Measurements from ENCODE around the gene NUP210. TPM values are rescaled to one million over a fixed set of nuclear protein-coding genes. Genes with fewer than 3 reads are reported as not detected.

The NUP210 gene
- total and polyA plus RNA-seq, 2 of the 13 experiments (the other 11 are each of a cell fraction or from before 2014, with no cell fraction given), result 31.6 to 35.2 TPM

DNA sequence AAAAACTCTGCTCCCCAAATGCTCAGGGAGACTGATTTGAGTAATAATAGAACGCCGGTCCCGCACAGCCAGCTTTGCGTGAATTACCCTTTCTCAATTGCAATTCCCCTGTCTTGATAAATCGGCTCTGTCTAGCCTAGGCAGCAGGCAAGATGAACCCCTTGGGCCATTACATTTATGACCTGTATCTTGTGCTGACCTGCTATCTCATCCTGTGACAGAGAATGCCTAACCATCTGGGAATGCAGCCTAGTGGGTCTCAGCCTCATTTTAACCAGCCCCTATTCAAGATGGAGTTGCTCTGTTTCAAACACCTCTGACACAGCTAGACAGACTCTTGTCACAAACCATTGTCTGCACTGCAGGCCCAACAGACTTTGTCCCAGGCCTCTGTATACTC, 13.8 kb upstream of the NUP210 start (continued):
- TF ChIP-seq, protein P1, sequence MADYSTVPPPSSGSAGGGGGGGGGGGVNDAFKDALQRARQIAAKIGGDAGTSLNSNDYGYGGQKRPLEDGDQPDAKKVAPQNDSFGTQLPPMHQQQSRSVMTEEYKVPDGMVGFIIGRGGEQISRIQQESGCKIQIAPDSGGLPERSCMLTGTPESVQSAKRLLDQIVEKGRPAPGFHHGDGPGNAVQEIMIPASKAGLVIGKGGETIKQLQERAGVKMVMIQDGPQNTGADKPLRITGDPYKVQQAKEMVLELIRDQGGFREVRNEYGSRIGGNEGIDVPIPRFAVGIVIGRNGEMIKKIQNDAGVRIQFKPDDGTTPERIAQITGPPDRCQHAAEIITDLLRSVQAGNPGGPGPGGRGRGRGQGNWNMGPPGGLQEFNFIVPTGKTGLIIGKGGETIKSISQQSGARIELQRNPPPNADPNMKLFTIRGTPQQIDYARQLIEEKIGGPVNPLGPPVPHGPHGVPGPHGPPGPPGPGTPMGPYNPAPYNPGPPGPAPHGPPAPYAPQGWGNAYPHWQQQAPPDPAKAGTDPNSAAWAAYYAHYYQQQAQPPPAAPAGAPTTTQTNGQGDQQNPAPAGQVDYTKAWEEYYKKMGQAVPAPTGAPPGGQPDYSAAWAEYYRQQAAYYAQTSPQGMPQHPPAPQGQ (CRISPR knock-in tag; IDR thresholded peaks at IDR 0.05; ENCODE audit: borderline replicate concordance), result no peak
- no peak for TF ChIP-seq NR1H2 (CRISPR knock-in tag; IDR thresholded peaks at IDR 0.05; ENCODE audit: borderline replicate concordance, low read depth)

DNA sequence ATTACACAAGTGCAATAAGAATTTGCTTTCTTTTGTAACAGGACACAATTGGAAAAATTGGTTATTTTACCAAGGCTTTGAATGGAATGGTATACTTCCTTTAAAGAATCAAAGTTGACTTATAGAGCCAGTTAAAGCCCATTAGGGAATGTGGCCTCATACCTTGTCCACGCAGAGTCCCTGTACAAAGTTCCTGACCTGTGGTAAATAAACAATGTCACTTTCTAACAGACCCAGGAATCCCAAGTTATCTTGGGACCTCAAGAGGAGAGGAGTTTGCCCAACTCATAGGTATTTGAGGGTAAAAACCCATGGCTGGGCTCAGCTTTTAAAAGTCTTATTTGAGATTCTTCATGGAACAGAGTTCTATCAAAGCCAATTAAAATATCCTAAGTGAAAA, 12.0 kb upstream of the NUP210 start:
- Histone ChIP-seq H3K36me3 (replicated peaks in 1 of 2; ENCODE audit: control insufficient read depth in 1 of 2, insufficient read depth in 2 of 2, low read length in 2 of 2) (no peaks in the 10 kb centered on the region), H3K4me1 (ENCODE audit: insufficient read depth, low read length) (peaks cover 53% of the 10 kb centered on the region), H2AFZ (ENCODE audit: low read length) (no peak overlapping the region), H3K4me3 (replicated peaks in 1 of 3; ENCODE audit: insufficient read depth in 1 of 3, low read depth in 2 of 3, low read length in 3 of 3) (no peak overlapping the region), H4K20me1 (ENCODE audit: insufficient read depth, low read length) (no peaks in the 10 kb centered on the region), H3K79me2 (ENCODE audit: insufficient read depth, low read length) (no peaks in the 10 kb centered on the region), H3K9me3 (ENCODE audit: low read length) (no peaks in the 10 kb centered on the region), H3K27me3 (ENCODE audit: control insufficient read depth in 1 of 2, insufficient read depth in 2 of 2, low read length in 2 of 2) (no peaks in the 10 kb centered on the region), H3K9ac (ENCODE audit: insufficient read depth, low read depth, low read length) (no peak overlapping the region), H3K4me2 (ENCODE audit: low read depth, low read length) (peak overlapping the region; percentile 33; the same call in 1 of the 2 replicates), H3K27ac (ENCODE audit: extremely low read length, insufficient read depth, low read length) (no peak overlapping the region)
- in situ Hi-C loops (cut with HindIII; ENCODE audit: extremely low pct_ligation_motif_present, low pct_unique_long_range_greater_than_20kb), result no loop called here
- 0% methylated on average over 1 of the region's 1 CpG for WGBS (ENCODE audit: low lambda C conversion rate)
- no TSS peak for BruUV-seq (replicated peaks)
- ChIA-PET POLR2A (no interaction called here), CTCF (ENCODE audit: low intra/inter-chr PET ratio, low total read pairs) (no interaction called here)
- intact Hi-C loops (cut with micrococcal nuclease; ENCODE audit: unreplicated experiment), result no loop called here
- ATAC-seq (peak; percentile 72), FAIRE-seq (no peak), DNase-seq (ENCODE audit: low spot score) (peak; percentile 35)
- no peak for TF ChIP-seq DPF2 (CRISPR knock-in tag; IDR thresholded peaks at IDR 0.05; ENCODE audit: borderline replicate concordance, low read depth)
- TF ChIP-seq FOSL1 (CRISPR knock-in tag; IDR thresholded peaks at IDR 0.05; ENCODE audit: borderline replicate concordance), result no peak
- TF ChIP-seq, protein P2, sequence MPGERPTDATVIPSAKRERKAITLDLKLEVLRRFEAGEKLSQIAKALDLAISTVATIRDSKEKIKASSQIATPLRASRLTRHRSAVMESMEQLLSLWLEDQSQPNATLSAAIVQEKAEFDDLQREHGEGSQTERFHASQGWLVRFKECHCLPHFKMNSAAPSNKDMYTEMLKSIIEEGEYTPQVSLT (CRISPR knock-in tag; IDR thresholded peaks at IDR 0.05; ENCODE audit: borderline replicate concordance, low read depth), result no peak
- TF ChIP-seq BCL6 (CRISPR knock-in tag; IDR thresholded peaks at IDR 0.05), result peak; percentile 56; the same call in 1 of the 2 replicates
- peak; percentile 61 for TF ChIP-seq HNF4G (IDR thresholded peaks at IDR 0.05; ENCODE audit: borderline replicate concordance, low read depth, low read length)
- TF ChIP-seq HNF4G (CRISPR knock-in tag; IDR thresholded peaks at IDR 0.05; ENCODE audit: borderline replicate concordance, low read depth), result no peak
- TF ChIP-seq SIN3A (IDR thresholded peaks at IDR 0.05; ENCODE audit: borderline replicate concordance, low read depth, low read length), result no peak
- peak; percentile 17; the same call in 1 of the 2 replicates for TF ChIP-seq FOXO1 (CRISPR knock-in tag; IDR thresholded peaks at IDR 0.05)
- TF ChIP-seq, protein P3, sequence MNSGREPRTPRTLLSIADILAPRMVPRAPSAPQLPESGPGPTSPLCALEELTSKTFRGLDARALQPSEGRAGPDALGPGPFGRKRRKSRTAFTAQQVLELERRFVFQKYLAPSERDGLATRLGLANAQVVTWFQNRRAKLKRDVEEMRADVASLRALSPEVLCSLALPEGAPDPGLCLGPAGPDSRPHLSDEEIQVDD (CRISPR knock-in tag; IDR thresholded peaks at IDR 0.05; ENCODE audit: borderline replicate concordance), result no peak
- peak; percentile 62 for TF ChIP-seq FOXA3 (CRISPR knock-in tag; IDR thresholded peaks at IDR 0.05)
- TF ChIP-seq, protein P4, sequence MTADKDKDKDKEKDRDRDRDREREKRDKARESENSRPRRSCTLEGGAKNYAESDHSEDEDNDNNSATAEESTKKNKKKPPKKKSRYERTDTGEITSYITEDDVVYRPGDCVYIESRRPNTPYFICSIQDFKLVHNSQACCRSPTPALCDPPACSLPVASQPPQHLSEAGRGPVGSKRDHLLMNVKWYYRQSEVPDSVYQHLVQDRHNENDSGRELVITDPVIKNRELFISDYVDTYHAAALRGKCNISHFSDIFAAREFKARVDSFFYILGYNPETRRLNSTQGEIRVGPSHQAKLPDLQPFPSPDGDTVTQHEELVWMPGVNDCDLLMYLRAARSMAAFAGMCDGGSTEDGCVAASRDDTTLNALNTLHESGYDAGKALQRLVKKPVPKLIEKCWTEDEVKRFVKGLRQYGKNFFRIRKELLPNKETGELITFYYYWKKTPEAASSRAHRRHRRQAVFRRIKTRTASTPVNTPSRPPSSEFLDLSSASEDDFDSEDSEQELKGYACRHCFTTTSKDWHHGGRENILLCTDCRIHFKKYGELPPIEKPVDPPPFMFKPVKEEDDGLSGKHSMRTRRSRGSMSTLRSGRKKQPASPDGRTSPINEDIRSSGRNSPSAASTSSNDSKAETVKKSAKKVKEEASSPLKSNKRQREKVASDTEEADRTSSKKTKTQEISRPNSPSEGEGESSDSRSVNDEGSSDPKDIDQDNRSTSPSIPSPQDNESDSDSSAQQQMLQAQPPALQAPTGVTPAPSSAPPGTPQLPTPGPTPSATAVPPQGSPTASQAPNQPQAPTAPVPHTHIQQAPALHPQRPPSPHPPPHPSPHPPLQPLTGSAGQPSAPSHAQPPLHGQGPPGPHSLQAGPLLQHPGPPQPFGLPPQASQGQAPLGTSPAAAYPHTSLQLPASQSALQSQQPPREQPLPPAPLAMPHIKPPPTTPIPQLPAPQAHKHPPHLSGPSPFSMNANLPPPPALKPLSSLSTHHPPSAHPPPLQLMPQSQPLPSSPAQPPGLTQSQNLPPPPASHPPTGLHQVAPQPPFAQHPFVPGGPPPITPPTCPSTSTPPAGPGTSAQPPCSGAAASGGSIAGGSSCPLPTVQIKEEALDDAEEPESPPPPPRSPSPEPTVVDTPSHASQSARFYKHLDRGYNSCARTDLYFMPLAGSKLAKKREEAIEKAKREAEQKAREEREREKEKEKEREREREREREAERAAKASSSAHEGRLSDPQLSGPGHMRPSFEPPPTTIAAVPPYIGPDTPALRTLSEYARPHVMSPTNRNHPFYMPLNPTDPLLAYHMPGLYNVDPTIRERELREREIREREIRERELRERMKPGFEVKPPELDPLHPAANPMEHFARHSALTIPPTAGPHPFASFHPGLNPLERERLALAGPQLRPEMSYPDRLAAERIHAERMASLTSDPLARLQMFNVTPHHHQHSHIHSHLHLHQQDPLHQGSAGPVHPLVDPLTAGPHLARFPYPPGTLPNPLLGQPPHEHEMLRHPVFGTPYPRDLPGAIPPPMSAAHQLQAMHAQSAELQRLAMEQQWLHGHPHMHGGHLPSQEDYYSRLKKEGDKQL (CRISPR knock-in tag; IDR thresholded peaks at IDR 0.05; ENCODE audit: low read depth), result no peak
- peak; percentile 72 for TF ChIP-seq PPARG (CRISPR knock-in tag; conservative IDR thresholded peaks at IDR 0.05)
- TF ChIP-seq HMG20A (CRISPR knock-in tag; IDR thresholded peaks at IDR 0.05; ENCODE audit: borderline replicate concordance), result peak; percentile 43; the same call in 1 of the 2 replicates
- TF ChIP-seq ZNF3 (CRISPR knock-in tag; IDR thresholded peaks at IDR 0.05), result no peak

All from HepG2 (cell line).